Astrocyte (in vitro differentiated cells and primary cell): Measurements from ENCODE around the gene TNPO1. TPM values are rescaled to one million over a fixed set of nuclear protein-coding genes. Genes with fewer than 3 reads are reported as not detected.
"Not testable (repeated sequence)": the region's sequence is repeated elsewhere in the genome, so short reads cannot be mapped to it uniquely, and the experiment has no call there.

Experiments
- DNase-seq: peaks from one replicate; pipeline ENCODE4 v3.0.0-alpha.2; 2010; ENCODE audit warnings: low read depth
- FAIRE-seq: peaks from 2 replicates; lab custom pipeline; 2011; peaks lifted over from hg19 to GRCh38; lab: Jason Lieb, UNC
- H2AFZ ChIP-seq: 2 replicates; pipeline ENCODE4 v1.6.0; 2012; ENCODE audit warnings: low read depth, low read length, inconsistent platforms
- H3K27ac ChIP-seq: 2 replicates; pipeline ENCODE4 v1.5.1; 2011; ENCODE audit warnings: low read depth, low read length, inconsistent platforms
- H3K27me3 ChIP-seq: 2 replicates; pipeline ENCODE4 v1.6.0; 2011; ENCODE audit warnings: low read length, inconsistent platforms; ENCODE audit not compliant: insufficient read depth
- H3K36me3 ChIP-seq: 2 replicates; pipeline ENCODE4 v1.5.1; 2011; ENCODE audit warnings: low read length, inconsistent platforms; ENCODE audit not compliant: insufficient read depth
- H3K4me1 ChIP-seq: 2 replicates; pipeline ENCODE4 v1.5.1; 2011; ENCODE audit warnings: low read length, inconsistent platforms; ENCODE audit not compliant: insufficient read depth
- H3K4me2 ChIP-seq: 2 replicates; pipeline ENCODE4 v1.6.0; 2012; ENCODE audit warnings: low read length, inconsistent platforms
- H3K4me3 ChIP-seq: 2 replicates; pipeline ENCODE4 v1.5.1; 2011; ENCODE audit warnings: low read depth, mild to moderate bottlenecking, low read length, inconsistent platforms; ENCODE audit not compliant: insufficient read depth
- H3K79me2 ChIP-seq: 2 replicates; pipeline ENCODE4 v1.6.0; 2012; ENCODE audit warnings: mild to moderate bottlenecking, low read length, inconsistent platforms; ENCODE audit not compliant: insufficient read depth
- H3K9ac ChIP-seq: 2 replicates; pipeline ENCODE4 v1.6.0; 2012; ENCODE audit warnings: mild to moderate bottlenecking, low read length, inconsistent platforms
- H3K9me3 ChIP-seq: 2 replicates; pipeline ENCODE4 v1.5.1; 2012; ENCODE audit warnings: low read depth, mild to moderate bottlenecking, low read length, inconsistent platforms; ENCODE audit not compliant: insufficient read depth
- H4K20me1 ChIP-seq: 2 replicates; pipeline ENCODE4 v1.6.0; 2012; ENCODE audit warnings: low read length, inconsistent platforms; ENCODE audit not compliant: insufficient read depth
- H3K27ac Mint-ChIP-seq: one replicate; pipeline ENCODE4 v1.8.0; 2021; ENCODE audit warnings: mild to moderate bottlenecking, mixed read lengths; ENCODE audit not compliant: unreplicated experiment
- H3K27me3 Mint-ChIP-seq: one replicate; pipeline ENCODE4 v1.8.0; 2021; ENCODE audit warnings: low read depth, mixed read lengths; ENCODE audit not compliant: unreplicated experiment
- H3K36me3 Mint-ChIP-seq: one replicate; pipeline ENCODE4 v1.8.0; 2021; ENCODE audit warnings: low read depth, mixed read lengths; ENCODE audit not compliant: unreplicated experiment
- H3K4me1 Mint-ChIP-seq: one replicate; pipeline ENCODE4 v1.8.0; 2021; ENCODE audit warnings: low read depth, mixed read lengths; ENCODE audit not compliant: unreplicated experiment
- H3K4me3 Mint-ChIP-seq: one replicate; pipeline ENCODE4 v1.8.0; 2021; ENCODE audit warnings: mild to moderate bottlenecking, moderate library complexity, mixed read lengths; ENCODE audit not compliant: unreplicated experiment
- H3K9me3 Mint-ChIP-seq: one replicate; pipeline ENCODE4 v1.8.0; 2021; ENCODE audit warnings: mild to moderate bottlenecking, mixed read lengths; ENCODE audit not compliant: unreplicated experiment
- total RNA-seq: library from RNA; stranded (reverse); gene quantifications from 2 replicates; pipeline ENCODE4 v1.2.1, GENCODE V29; 2021
- TF ChIP-seq, protein P1 (sequence below): IDR thresholded peaks from 2 replicates; pipeline ENCODE4 v1.5.1; 2011; ENCODE audit warnings: low read depth, mild to moderate bottlenecking, inconsistent platforms, low read length, moderate library complexity; ENCODE audit not compliant: insufficient read depth

The TNPO1 gene
- total RNA-seq, 1 donor from 2014 or later, result 184 TPM

DNA sequence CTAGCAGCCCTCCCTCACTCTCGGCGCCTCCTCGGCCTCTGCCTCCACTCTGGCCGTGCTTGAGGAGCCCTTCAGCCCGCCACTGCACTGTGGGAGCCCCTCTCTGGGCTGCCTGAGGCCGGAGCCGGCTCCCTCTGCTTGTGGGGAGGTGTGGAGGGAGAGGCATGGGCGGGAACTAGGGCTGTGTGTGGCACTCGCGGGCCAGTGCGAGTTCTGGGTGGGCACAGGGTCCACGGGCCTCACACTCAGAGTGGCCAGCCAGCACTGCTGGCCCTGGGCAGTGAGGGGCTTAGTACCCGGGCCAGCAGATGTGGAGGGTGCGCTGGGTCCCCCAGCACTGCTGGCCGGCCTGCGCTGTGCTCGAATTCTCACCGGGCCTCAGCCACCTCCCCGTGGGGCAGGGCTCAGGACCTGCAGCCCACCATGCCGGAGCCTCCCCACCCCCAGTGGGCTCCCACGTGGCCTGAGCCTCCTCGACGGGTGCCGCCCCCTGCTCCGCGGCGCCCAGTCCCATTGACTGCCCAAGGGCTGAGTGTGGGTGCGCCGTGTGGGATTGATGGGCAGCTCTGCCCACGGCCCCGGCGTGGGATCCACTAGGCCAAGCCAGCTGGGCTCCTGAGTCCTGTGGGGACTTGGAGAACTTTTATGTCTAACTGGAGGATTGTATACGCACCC is 109.0 kb downstream of the TNPO1 start:
- no peaks in the 10 kb centered on the region for H3K9me3 ChIP-seq
- H3K79me2 ChIP-seq, result no peaks in the 10 kb centered on the region
- no peak overlapping the region for H3K27ac ChIP-seq
- no peaks in the 10 kb centered on the region for H3K27me3 ChIP-seq
- Mint-ChIP-seq H3K27ac (no peak overlapping the region), H3K9me3 (peaks cover 8% of the 10 kb centered on the region), H3K27me3 (no peaks in the 10 kb centered on the region), H3K4me1 (peaks cover 2% of the 10 kb centered on the region), H3K4me3 (no peak overlapping the region), H3K36me3 (peaks cover 2% of the 10 kb centered on the region)
- H3K4me1 ChIP-seq, result no peaks in the 10 kb centered on the region
- no peak for FAIRE-seq
- H3K36me3 ChIP-seq, result no peaks in the 10 kb centered on the region
- DNase-seq, result no peak
- H3K4me3 ChIP-seq, result no peak overlapping the region
- TF ChIP-seq, protein P1, sequence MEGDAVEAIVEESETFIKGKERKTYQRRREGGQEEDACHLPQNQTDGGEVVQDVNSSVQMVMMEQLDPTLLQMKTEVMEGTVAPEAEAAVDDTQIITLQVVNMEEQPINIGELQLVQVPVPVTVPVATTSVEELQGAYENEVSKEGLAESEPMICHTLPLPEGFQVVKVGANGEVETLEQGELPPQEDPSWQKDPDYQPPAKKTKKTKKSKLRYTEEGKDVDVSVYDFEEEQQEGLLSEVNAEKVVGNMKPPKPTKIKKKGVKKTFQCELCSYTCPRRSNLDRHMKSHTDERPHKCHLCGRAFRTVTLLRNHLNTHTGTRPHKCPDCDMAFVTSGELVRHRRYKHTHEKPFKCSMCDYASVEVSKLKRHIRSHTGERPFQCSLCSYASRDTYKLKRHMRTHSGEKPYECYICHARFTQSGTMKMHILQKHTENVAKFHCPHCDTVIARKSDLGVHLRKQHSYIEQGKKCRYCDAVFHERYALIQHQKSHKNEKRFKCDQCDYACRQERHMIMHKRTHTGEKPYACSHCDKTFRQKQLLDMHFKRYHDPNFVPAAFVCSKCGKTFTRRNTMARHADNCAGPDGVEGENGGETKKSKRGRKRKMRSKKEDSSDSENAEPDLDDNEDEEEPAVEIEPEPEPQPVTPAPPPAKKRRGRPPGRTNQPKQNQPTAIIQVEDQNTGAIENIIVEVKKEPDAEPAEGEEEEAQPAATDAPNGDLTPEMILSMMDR, result no peak
- H2AFZ ChIP-seq, result no peak overlapping the region
- no peak overlapping the region for H3K4me2 ChIP-seq
- H4K20me1 ChIP-seq, result no peaks in the 10 kb centered on the region
- H3K9ac ChIP-seq, result no peak overlapping the region

GRCh38 chr5:72932686-72933085 is 116.2 kb downstream of the TNPO1 start:
- not testable (repeated sequence) for DNase-seq, H2AFZ ChIP-seq, H3K9ac ChIP-seq, H3K4me1 ChIP-seq, H3K27me3 ChIP-seq, H3K9me3 ChIP-seq, H3K27ac Mint-ChIP-seq, H3K9me3 Mint-ChIP-seq, H4K20me1 ChIP-seq, H3K4me2 ChIP-seq, FAIRE-seq, H3K4me1 Mint-ChIP-seq, H3K4me3 Mint-ChIP-seq, H3K79me2 ChIP-seq, H3K4me3 ChIP-seq, H3K36me3 Mint-ChIP-seq, H3K36me3 ChIP-seq, H3K27ac ChIP-seq, H3K27me3 Mint-ChIP-seq

DNA sequence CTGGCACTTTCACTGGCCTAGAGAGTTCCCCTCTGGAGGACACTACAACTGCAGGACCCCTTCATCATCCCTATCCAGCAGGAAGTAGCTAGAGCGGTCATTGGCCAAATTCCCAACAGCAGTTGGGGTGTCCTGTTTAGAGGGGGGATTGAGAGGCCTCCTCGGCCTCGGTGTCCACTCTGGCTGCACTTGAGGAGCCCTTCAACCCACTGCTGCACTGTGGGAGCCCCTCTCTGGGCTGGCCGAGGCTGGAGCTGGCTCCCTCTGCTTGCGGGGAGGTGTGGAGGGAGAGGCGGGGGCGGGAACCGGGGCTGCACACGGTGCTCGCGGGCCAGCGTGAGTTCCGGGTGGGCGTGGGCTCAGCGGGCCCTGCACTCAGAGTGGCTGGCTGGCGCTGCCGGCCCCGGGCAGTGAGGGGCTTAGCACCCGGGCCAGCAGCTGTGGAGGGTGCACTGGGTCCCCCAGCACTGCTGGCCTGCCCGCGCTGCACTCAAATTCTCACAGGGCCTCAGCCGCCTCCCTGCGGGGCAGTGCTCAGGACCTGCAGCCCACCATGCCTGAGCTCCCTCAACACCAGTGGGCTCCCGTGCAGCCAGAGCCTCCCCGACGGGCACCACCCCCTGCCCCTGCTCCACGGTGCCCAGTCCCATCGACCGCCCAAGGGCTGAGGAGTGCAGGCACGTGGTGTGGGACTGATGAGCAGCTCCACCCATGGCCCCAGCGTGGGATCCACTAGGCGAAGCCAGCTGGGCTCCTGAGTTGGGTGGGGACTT is 118.7 kb downstream of the TNPO1 start:
- H3K4me3 Mint-ChIP-seq, H3K4me1 ChIP-seq, H3K27ac ChIP-seq, DNase-seq, H3K9me3 ChIP-seq, H3K27me3 ChIP-seq, H3K4me1 Mint-ChIP-seq, H3K9ac ChIP-seq, H3K4me2 ChIP-seq, H3K36me3 ChIP-seq, H3K79me2 ChIP-seq, H3K9me3 Mint-ChIP-seq, FAIRE-seq, H4K20me1 ChIP-seq, H3K36me3 Mint-ChIP-seq, H3K27ac Mint-ChIP-seq, H3K4me3 ChIP-seq, H3K27me3 Mint-ChIP-seq, H2AFZ ChIP-seq: not testable (repeated sequence)
